Stimulated activated naive CD8-positive, alpha-beta T cell treated with anti-CD3 and anti-CD28 coated beads, Interleukin-15, Interleukin-2, amounts not matched to agents 100 ng/mL and 50 ng/mL, for 24 hours (primary cell): ENCODE results near the gene MESP2.
"Not testable (repeated sequence)": the region's sequence is repeated elsewhere in the genome, so short reads cannot be mapped to it uniquely, and the experiment has no call there.

Experiments used
- H3K27ac Mint-ChIP-seq: one replicate; pipeline ENCODE4 v1.8.0; 2021; ENCODE audit warnings: mild to moderate bottlenecking, mixed read lengths
- H3K27me3 Mint-ChIP-seq: one replicate; pipeline ENCODE4 v1.8.0; 2021; ENCODE audit warnings: mixed read lengths
- H3K36me3 Mint-ChIP-seq: one replicate; pipeline ENCODE4 v1.8.0; 2021; ENCODE audit warnings: low read depth, mixed read lengths
- H3K4me1 Mint-ChIP-seq: one replicate; pipeline ENCODE4 v1.8.0; 2021; ENCODE audit warnings: low read depth, mixed read lengths
- H3K4me3 Mint-ChIP-seq: one replicate; pipeline ENCODE4 v1.8.0; 2021; ENCODE audit warnings: mild to moderate bottlenecking, mixed read lengths
- H3K9me3 Mint-ChIP-seq: one replicate; pipeline ENCODE4 v1.8.0; 2021; ENCODE audit warnings: mixed read lengths

MESP2 gene

DNA sequence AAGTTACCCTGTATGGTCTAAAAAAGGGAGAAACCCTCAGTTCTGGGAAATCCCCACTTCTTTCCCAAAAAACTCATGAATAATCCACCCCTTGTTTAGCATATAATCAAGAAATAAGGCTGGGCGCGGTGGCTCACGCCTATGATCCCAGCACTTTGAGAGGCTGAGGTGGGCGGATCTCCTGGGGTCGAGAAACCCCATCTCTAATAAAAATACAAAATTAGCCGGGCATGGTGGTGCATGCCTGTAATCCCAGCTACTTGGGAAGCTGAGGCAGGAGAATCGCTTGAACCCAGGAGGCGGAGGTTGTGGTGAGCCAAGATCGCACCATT is 6.5 kb downstream of the MESP2 start:
- H3K4me3 Mint-ChIP-seq, H3K9me3 Mint-ChIP-seq, H3K36me3 Mint-ChIP-seq, H3K27ac Mint-ChIP-seq: not testable (repeated sequence)
- Mint-ChIP-seq H3K4me1 (peaks cover 17% of the 10 kb centered on the region), H3K27me3 (peaks cover 20% of the 10 kb centered on the region)

GRCh38 chr15:89783111-89783860 is 7.2 kb downstream of the MESP2 start:
- Mint-ChIP-seq H3K4me1 (peaks cover 17% of the 10 kb centered on the region), H3K27ac (no peak overlapping the region), H3K9me3 (peaks cover 7% of the 10 kb centered on the region), H3K27me3 (peaks cover 20% of the 10 kb centered on the region), H3K4me3 (no peak overlapping the region), H3K36me3 (no peaks in the 10 kb centered on the region)

GRCh38 chr15:89783861-89784685 is 7.9 kb downstream of the MESP2 start:
- Mint-ChIP-seq H3K27ac (no peak overlapping the region), H3K4me1 (peaks cover 17% of the 10 kb centered on the region), H3K4me3 (no peak overlapping the region), H3K27me3 (peaks cover 15% of the 10 kb centered on the region), H3K36me3 (no peaks in the 10 kb centered on the region), H3K9me3 (peaks cover 7% of the 10 kb centered on the region)

DNA sequence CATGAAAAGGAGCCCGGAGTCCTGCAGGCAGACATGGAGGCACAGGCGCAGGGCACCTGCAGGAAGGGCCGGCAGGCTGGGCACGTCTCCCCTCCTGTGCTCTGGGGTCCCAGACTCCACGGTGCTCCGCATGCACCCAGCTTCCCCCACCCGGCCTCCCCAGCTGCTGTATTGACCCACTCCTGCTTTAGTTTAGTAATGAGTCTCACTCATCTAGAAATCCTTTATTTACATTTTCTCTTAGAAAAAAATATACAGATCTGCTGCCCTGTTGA is 8.5 kb downstream of the MESP2 start:
- no peak overlapping the region for H3K27ac Mint-ChIP-seq
- peaks cover 17% of the 10 kb centered on the region for H3K4me1 Mint-ChIP-seq
- H3K36me3 Mint-ChIP-seq: no peaks in the 10 kb centered on the region
- H3K4me3 Mint-ChIP-seq: no peak overlapping the region
- peaks cover 7% of the 10 kb centered on the region for H3K9me3 Mint-ChIP-seq
- peaks cover 15% of the 10 kb centered on the region for H3K27me3 Mint-ChIP-seq

DNA sequence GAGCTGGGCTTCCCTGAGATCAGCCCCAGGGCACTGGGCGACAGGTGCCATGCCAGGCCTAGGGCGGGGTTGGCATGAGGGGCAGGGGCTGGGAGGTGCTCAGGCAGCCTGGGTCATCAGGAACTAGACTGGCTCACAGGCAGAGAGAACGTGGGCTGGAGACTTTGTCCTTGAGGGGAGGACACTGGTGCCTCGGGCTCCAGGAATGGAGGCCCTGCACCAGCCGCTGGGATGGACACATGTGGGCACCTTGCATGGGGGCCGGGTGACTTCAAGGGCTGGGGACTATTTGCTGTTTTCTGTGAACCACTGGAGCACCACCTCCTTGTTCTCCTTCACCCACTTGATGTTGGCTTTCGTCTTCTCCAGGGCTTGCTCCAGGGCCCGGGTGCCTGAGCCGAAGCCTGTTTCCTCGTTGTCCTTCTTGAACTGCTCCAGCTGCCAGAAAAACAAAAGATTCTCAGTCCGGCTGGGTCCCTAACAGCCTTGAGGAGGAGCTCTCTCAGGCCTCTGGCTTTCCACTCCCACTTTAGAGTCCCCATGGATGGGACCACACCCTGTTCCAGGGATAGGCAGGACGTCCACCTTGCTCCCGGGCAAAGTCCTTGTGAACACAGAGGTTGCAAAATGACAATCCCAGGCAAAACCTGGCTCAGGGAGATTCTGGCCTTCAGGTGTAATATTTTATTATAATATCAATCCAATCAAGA is 9.1 kb downstream of the MESP2 start:
- no peak overlapping the region for H3K4me3 Mint-ChIP-seq
- H3K9me3 Mint-ChIP-seq: peaks cover 7% of the 10 kb centered on the region
- no peak overlapping the region for H3K27ac Mint-ChIP-seq
- no peaks in the 10 kb centered on the region for H3K36me3 Mint-ChIP-seq
- H3K4me1 Mint-ChIP-seq: peaks cover 17% of the 10 kb centered on the region
- peaks cover 14% of the 10 kb centered on the region for H3K27me3 Mint-ChIP-seq

DNA sequence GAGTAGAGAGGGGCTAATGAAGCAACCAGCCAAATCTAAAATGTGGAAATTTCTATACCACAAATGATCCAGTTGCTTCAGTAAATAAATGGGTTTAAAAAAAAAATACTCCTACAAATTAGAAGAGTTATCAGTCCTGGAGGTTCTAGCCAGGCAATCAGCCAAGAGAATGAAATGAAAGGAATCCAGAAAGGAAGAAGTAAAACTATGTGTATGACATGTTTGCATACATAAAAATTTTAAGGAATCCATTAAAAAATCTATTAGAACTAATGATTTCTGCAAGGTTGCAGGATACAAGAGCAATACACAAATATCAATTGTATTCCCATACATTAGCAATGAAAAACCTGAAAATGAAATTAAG is 9.6 kb downstream of the MESP2 start:
- Mint-ChIP-seq H3K27ac (no peak overlapping the region), H3K4me3 (no peak overlapping the region), H3K36me3 (no peaks in the 10 kb centered on the region), H3K4me1 (peaks cover 13% of the 10 kb centered on the region), H3K9me3 (peaks cover 7% of the 10 kb centered on the region), H3K27me3 (peaks cover 8% of the 10 kb centered on the region)

GRCh38 chr15:89787944-89788343 is 11.8 kb downstream of the MESP2 start:
- Mint-ChIP-seq H3K27me3 (peaks cover 6% of the 10 kb centered on the region), H3K27ac (no peak overlapping the region), H3K4me1 (no peaks in the 10 kb centered on the region), H3K36me3 (no peaks in the 10 kb centered on the region), H3K9me3 (peaks cover 7% of the 10 kb centered on the region), H3K4me3 (no peak overlapping the region)

DNA sequence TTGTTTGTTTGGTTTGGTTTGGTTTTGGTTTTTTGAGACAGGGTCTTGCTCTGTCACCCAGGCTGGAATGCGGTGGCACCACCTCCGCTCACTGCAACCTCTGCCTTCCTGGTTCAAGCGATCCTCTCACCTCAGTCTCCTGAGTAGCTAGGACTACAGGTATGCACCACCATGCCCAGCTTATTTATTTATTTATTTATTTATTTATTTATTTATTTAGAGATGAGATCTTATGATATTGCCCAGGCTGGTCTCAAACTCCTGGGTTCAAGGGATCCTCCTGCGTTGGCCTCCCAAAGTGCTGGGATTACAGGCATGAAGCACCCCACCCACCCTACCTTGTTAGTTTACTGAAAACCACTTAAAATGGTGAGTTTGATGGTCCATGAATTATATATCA is 12.5 kb downstream of the MESP2 start:
- not testable (repeated sequence) for H3K27me3 Mint-ChIP-seq, H3K36me3 Mint-ChIP-seq, H3K9me3 Mint-ChIP-seq, H3K27ac Mint-ChIP-seq, H3K4me3 Mint-ChIP-seq, H3K4me1 Mint-ChIP-seq

GRCh38 chr15:89790206-89790605 is 14.1 kb downstream of the MESP2 start:
- Mint-ChIP-seq H3K27ac (no peak overlapping the region), H3K4me3 (no peak overlapping the region), H3K9me3 (peaks cover 7% of the 10 kb centered on the region), H3K4me1 (no peaks in the 10 kb centered on the region), H3K36me3 (no peaks in the 10 kb centered on the region), H3K27me3 (peaks cover 6% of the 10 kb centered on the region)

- H3K9me3 Mint-ChIP-seq: peaks cover 9% of the 10 kb centered on the region
- H3K36me3 Mint-ChIP-seq: no peaks in the 10 kb centered on the region
- H3K27ac Mint-ChIP-seq: no peak overlapping the region
- peaks cover 6% of the 10 kb centered on the region for H3K27me3 Mint-ChIP-seq
- no peak overlapping the region for H3K4me3 Mint-ChIP-seq
- H3K4me1 Mint-ChIP-seq: no peaks in the 10 kb centered on the region
Observed at GRCh38 chr15:89790661-89791060, 14.5 kb downstream of the MESP2 start.

DNA sequence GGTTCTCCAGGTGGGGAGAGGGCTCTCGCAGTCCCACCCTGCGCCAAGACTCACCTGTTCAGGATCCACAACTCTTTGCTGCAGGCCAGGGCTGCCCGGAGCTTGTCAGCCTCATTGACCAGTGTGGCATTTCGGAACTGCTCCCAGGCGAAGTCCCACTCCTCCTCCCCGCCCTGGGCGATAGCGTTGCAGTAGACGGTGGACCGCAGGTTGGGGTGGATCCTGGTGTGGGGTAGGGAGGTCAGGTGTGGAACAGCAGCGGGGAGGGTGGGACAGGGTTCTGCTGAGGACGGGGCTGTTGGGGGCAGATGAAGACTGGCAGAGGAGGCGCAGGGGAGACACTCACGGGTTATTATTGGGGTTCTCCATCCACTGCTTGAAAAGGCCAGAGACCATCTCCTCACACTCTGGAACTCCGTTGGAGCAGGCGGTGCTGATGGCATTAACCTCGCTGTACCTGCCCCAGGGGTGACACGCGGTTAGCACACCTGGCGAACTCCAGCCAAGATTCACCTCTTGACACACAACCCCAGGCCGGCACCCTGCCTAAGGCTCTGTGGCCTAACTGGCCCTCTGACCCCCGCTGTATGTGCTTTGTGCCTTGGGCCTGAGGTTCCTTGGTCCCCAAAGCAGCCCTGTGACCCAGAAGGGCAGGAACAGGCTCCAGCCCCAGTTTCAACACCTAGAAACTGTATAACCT is 16.1 kb downstream of the MESP2 start:
- H3K27ac Mint-ChIP-seq: no peak overlapping the region
- H3K4me1 Mint-ChIP-seq: no peaks in the 10 kb centered on the region
- peaks cover 10% of the 10 kb centered on the region for H3K9me3 Mint-ChIP-seq
- H3K27me3 Mint-ChIP-seq: peaks cover 6% of the 10 kb centered on the region
- no peaks in the 10 kb centered on the region for H3K36me3 Mint-ChIP-seq
- H3K4me3 Mint-ChIP-seq: no peak overlapping the region

GRCh38 chr15:89794627-89795241 is 18.6 kb downstream of the MESP2 start:
- Mint-ChIP-seq H3K27ac (no peak overlapping the region), H3K27me3 (no peaks in the 10 kb centered on the region), H3K4me3 (no peak overlapping the region), H3K36me3 (no peaks in the 10 kb centered on the region), H3K4me1 (no peaks in the 10 kb centered on the region), H3K9me3 (peaks cover 3% of the 10 kb centered on the region)

DNA sequence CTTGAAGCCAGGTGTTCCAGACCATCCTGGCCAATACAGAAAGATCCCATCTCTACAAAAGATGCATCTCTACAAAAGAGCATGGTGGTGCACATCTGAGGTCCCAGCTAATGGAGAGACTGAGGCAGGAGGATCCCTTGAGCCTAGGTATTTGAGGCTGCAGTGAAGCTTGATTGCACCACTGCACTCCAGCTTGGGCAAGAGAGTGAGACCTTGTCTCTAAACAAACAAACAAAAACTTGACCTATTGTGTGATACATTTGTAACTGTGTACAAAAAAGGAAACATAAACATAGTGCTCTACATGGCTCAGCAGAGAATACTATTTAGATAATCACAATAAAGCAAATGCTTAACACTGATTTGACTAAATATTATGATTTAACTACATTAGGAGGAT is 19.9 kb downstream of the MESP2 start:
- H3K27ac Mint-ChIP-seq: no peak overlapping the region
- H3K27me3 Mint-ChIP-seq: no peaks in the 10 kb centered on the region
- peaks cover 3% of the 10 kb centered on the region for H3K9me3 Mint-ChIP-seq

GRCh38 chr15:89797678-89798201 is 21.6 kb downstream of the MESP2 start:
- no peak overlapping the region for H3K27ac Mint-ChIP-seq

More for the DNA sequence above, 19.9 kb downstream of the MESP2 start:
- H3K4me1 Mint-ChIP-seq: no peaks in the 10 kb centered on the region
- no peaks in the 10 kb centered on the region for H3K36me3 Mint-ChIP-seq
- no peak overlapping the region for H3K4me3 Mint-ChIP-seq

More at GRCh38 chr15:89797678-89798201, 21.6 kb downstream of the MESP2 start:
- Mint-ChIP-seq H3K27me3 (no peaks in the 10 kb centered on the region), H3K9me3 (peaks cover 3% of the 10 kb centered on the region), H3K36me3 (no peaks in the 10 kb centered on the region), H3K4me3 (no peak overlapping the region), H3K4me1 (no peaks in the 10 kb centered on the region)
